PC-3 (cell line): ENCODE results near the gene CASQ1. TPM values are rescaled to one million over a fixed set of nuclear protein-coding genes. Genes with fewer than 3 reads are reported as not detected.

ENCODE experiments used
- ATAC-seq: fragments of 200-7000 bp; cut with Tn5 transposase; 2 replicates; pipeline ENCODE4 v1.9.1; 2020; ENCODE audit warnings: mild to moderate bottlenecking, moderate library complexity
- BruUV-seq: library from RNA; stranded (reverse); fragments of 400-500 nt; replicated peaks from 2 replicates; lab custom pipeline; 2021; lab: Mats Ljungman, UMichigan
- CTCF ChIA-PET: fragments of 300-600 bp; sonication (Branson Sonifier 250); formaldehyde crosslinking; loops from one replicate; lab custom pipeline; 2022; ENCODE audit warnings: antibody characterized with exemption; lab: Charles Lee
- POLR2A ChIA-PET: fragments of 300-600 bp; sonication (Branson Sonifier 250); formaldehyde crosslinking; loops from one replicate; lab custom pipeline; 2022; ENCODE audit warnings: antibody characterized with exemption; ENCODE audit not compliant: unreplicated experiment; lab: Charles Lee
- DNase-seq: peaks from one replicate; pipeline ENCODE4 v3.0.0-alpha.2; 2015
- H2AFZ ChIP-seq: fragments of 300-600 bp; sonication (generic); 2 replicates; pipeline ENCODE4 v1.6.0; 2016; ENCODE audit warnings: antibody characterized with exemption, low read length
- H3F3A ChIP-seq: fragments of 300-600 bp; sonication (generic); one replicate; pipeline ENCODE4 v1.6.0; 2017; ENCODE audit warnings: antibody characterized with exemption, low read length, control low read depth, mild to moderate bottlenecking; ENCODE audit not compliant: unreplicated experiment
- H3K27ac ChIP-seq: fragments of 300-600 bp; sonication (generic); 2 replicates; pipeline ENCODE4 v1.5.1; 2016; ENCODE audit warnings: mild to moderate bottlenecking, low read length
- H3K27me3 ChIP-seq: fragments of 300-600 bp; sonication (generic); 2 replicates; pipeline ENCODE4 v1.6.1; 2016; ENCODE audit warnings: low read length, mixed read lengths
- H3K36me3 ChIP-seq: fragments of 300-600 bp; sonication (generic); 2 replicates; pipeline ENCODE4 v1.6.1; 2016; ENCODE audit warnings: low read depth, mixed run types, low read length, mixed read lengths
- H3K4me1 ChIP-seq: fragments of 300-600 bp; sonication (generic); 2 replicates; pipeline ENCODE4 v1.5.1; 2016; ENCODE audit warnings: low read length; ENCODE audit not compliant: insufficient read depth
- H3K4me2 ChIP-seq: fragments of 300-600 bp; sonication (generic); 2 replicates; pipeline ENCODE4 v1.6.0; 2016; ENCODE audit warnings: low read length
- H3K4me3 ChIP-seq: fragments of 300-600 bp; sonication (generic); 2 replicates; pipeline ENCODE4 v1.5.1; 2016; ENCODE audit warnings: mild to moderate bottlenecking, low read length, mixed read lengths
- H3K79me2 ChIP-seq: fragments of 300-600 bp; sonication (generic); 2 replicates; pipeline ENCODE4 v1.6.1; 2017; ENCODE audit warnings: low read length, mixed read lengths
- H3K9ac ChIP-seq: fragments of 300-600 bp; sonication (generic); 2 replicates; pipeline ENCODE4 v1.6.0; 2016; ENCODE audit warnings: mild to moderate bottlenecking, low read length
- H3K9me2 ChIP-seq: fragments of 300-600 bp; sonication (generic); replicated peaks from 2 replicates; pipeline ENCODE4 v1.6.1; 2016; ENCODE audit warnings: mixed run types, low read length, mixed read lengths
- H3K9me3 ChIP-seq: fragments of 300-600 bp; sonication (generic); 2 replicates; pipeline ENCODE4 v1.6.1; 2016; ENCODE audit warnings: low read length, mixed read lengths
- H4K20me1 ChIP-seq: fragments of 300-600 bp; sonication (generic); 2 replicates; pipeline ENCODE4 v1.6.1; 2016; ENCODE audit warnings: low read length, mixed read lengths
- EZH2 ChIP-seq: fragments of 300-600 bp; sonication (generic); IDR thresholded peaks from one replicate; pipeline ENCODE4 v1.6.1; 2017; ENCODE audit warnings: antibody characterized with exemption, mild to moderate bottlenecking, low read length; ENCODE audit not compliant: unreplicated experiment
- EZH2phosphoT487 ChIP-seq: fragments of 300-600 bp; sonication (generic); IDR thresholded peaks from 2 replicates; pipeline ENCODE4 v1.6.1; 2018; ENCODE audit warnings: mild to moderate bottlenecking, antibody characterized with exemption, low read length, borderline replicate concordance
- intact Hi-C: fragments of 100-400 bp; cut with micrococcal nuclease; formaldehyde crosslinking; loops from 2 replicates; pipeline ENCODE4 v1.9.0; 2023
- total RNA-seq: library from RNA; depleted of rRNA; stranded (reverse); fragments of >200 nt; gene quantifications from 2 replicates; pipeline ENCODE4 v1.2.3, GENCODE V29; 2014; rRNA removed
- TF ChIP-seq, protein P1 (sequence below): fragments of 300-600 bp; sonication (generic); conservative IDR thresholded peaks from 2 replicates; pipeline ENCODE4 v1.5.1; 2017; ENCODE audit warnings: antibody characterized with exemption, low read depth, mild to moderate bottlenecking, low read length

CASQ1 gene
- total RNA-seq, 1 experiment from 2014 or later, result not detected

- Histone ChIP-seq H2AFZ (no peak overlapping the region), H4K20me1 (peaks cover 24% of the 10 kb centered on the region), H3K9me2 (no peaks in the 10 kb centered on the region), H3K4me3 (no peak overlapping the region), H3K27ac (no peak overlapping the region), H3K9me3 (no peaks in the 10 kb centered on the region), H3K9ac (no peak overlapping the region), H3K27me3 (no peaks in the 10 kb centered on the region), H3F3A (no peaks in the 10 kb centered on the region), H3K4me2 (no peak overlapping the region), H3K79me2 (peaks cover 79% of the 10 kb centered on the region), H3K4me1 (peaks cover 19% of the 10 kb centered on the region), H3K36me3 (peaks cover 9% of the 10 kb centered on the region; the same call in 1 of the 2 replicates)
- DNase-seq, result no peak
- CTCF ChIA-PET, result no interaction called here
- BruUV-seq, result no TSS peak
- intact Hi-C loops, result no loop called here
- TF ChIP-seq, protein P1, sequence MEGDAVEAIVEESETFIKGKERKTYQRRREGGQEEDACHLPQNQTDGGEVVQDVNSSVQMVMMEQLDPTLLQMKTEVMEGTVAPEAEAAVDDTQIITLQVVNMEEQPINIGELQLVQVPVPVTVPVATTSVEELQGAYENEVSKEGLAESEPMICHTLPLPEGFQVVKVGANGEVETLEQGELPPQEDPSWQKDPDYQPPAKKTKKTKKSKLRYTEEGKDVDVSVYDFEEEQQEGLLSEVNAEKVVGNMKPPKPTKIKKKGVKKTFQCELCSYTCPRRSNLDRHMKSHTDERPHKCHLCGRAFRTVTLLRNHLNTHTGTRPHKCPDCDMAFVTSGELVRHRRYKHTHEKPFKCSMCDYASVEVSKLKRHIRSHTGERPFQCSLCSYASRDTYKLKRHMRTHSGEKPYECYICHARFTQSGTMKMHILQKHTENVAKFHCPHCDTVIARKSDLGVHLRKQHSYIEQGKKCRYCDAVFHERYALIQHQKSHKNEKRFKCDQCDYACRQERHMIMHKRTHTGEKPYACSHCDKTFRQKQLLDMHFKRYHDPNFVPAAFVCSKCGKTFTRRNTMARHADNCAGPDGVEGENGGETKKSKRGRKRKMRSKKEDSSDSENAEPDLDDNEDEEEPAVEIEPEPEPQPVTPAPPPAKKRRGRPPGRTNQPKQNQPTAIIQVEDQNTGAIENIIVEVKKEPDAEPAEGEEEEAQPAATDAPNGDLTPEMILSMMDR, result no peak
- TF ChIP-seq EZH2phosphoT487 (no peak), EZH2 (no peak)
- POLR2A ChIA-PET, result no interaction called here
- ATAC-seq, result no peak
Observed at GRCh38 chr1:160247053-160247452, 56.7 kb downstream of the CASQ1 start.

DNA sequence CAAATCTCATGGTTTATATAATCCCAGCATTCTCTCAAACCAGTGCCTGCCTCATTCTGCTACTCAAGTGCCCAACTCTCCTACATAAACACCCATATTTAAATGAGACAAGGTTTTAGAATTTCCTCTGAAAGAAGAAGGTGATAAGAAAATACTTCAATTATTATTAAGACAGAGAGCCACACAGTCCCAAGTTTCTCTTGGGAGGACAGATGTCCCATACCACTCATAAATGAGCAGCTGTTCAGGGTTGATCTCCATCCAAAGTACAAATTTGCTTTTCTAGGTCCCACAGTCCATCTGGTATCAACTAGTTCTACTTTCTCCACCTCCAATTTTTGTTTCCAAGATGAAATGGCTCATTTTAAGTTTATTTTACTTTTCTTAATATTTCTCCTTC is 60.6 kb downstream of the CASQ1 start:
- intact Hi-C loops, result no loop called here

More for the DNA sequence above, 60.6 kb downstream of the CASQ1 start:
- no peak for TF ChIP-seq EZH2phosphoT487
- TF ChIP-seq, protein P1, result no peak
- TF ChIP-seq EZH2, result no peak
- ChIA-PET POLR2A (no interaction called here), CTCF (no interaction called here)
- no peaks in the 10 kb centered on the region for H3F3A ChIP-seq
- H3K79me2 ChIP-seq, result peaks cover 87% of the 10 kb centered on the region
- H3K36me3 ChIP-seq, result peaks cover 3% of the 10 kb centered on the region; the same call in 1 of the 2 replicates
- H3K4me1 ChIP-seq, result no peaks in the 10 kb centered on the region
- H3K27ac ChIP-seq, result no peak overlapping the region
- no peaks in the 10 kb centered on the region for H3K9me3 ChIP-seq
- H3K9ac ChIP-seq, result no peak overlapping the region
- no TSS peak for BruUV-seq
- H4K20me1 ChIP-seq, result peaks cover 12% of the 10 kb centered on the region; the same call in 1 of the 2 replicates
- H2AFZ ChIP-seq, result no peak overlapping the region
- no peaks in the 10 kb centered on the region for H3K9me2 ChIP-seq
- no peak for ATAC-seq
- H3K27me3 ChIP-seq, result no peaks in the 10 kb centered on the region
- no peak overlapping the region for H3K4me2 ChIP-seq
- no peak for DNase-seq
- no peak overlapping the region for H3K4me3 ChIP-seq

Other genes starting within 250 kb of the CASQ1 start
- gene IGSF9, start 245.0 kb upstream of the CASQ1 start, total RNA-seq, result 15.6 and 19.9 TPM in 2 replicates
- gene SLAMF9, start 236.3 kb upstream of the CASQ1 start, total RNA-seq, result 5.9 and 8.7 TPM in 2 replicates
- 6.7 and 6.9 TPM in 2 replicates for gene PIGM, start 158.6 kb upstream of the CASQ1 start, total RNA-seq
- gene KCNJ10, start 120.4 kb upstream of the CASQ1 start, total RNA-seq, result 0.15 TPM in 1 of 2 replicates, not detected in the other
- not detected in 2 replicates for gene KCNJ9, start 109.0 kb upstream of the CASQ1 start, total RNA-seq
- gene IGSF8, start 92.0 kb upstream of the CASQ1 start, total RNA-seq, result 37.1 and 49.1 TPM in 2 replicates
- not detected in 2 replicates for gene ATP1A2, start 74.8 kb upstream of the CASQ1 start, total RNA-seq
- 0.04 TPM in 1 of 2 replicates, not detected in the other for gene ATP1A4, start 39.0 kb upstream of the CASQ1 start, total RNA-seq
- 90.3 and 128 TPM in 2 replicates for gene PEA15, start 14.8 kb downstream of the CASQ1 start, total RNA-seq
- gene DCAF8, start 72.0 kb downstream of the CASQ1 start, total RNA-seq, result 122 and 139 TPM in 2 replicates
- 63.2 and 65.4 TPM in 2 replicates for gene PEX19, start 94.6 kb downstream of the CASQ1 start, total RNA-seq
- 141 and 142 TPM in 2 replicates for gene COPA, start 152.7 kb downstream of the CASQ1 start, total RNA-seq
- 48.2 and 49.6 TPM in 2 replicates for gene NCSTN, start 152.8 kb downstream of the CASQ1 start, total RNA-seq
- not detected in 2 replicates for gene NHLH1, start 176.5 kb downstream of the CASQ1 start, total RNA-seq
- gene VANGL2, start 210.0 kb downstream of the CASQ1 start, total RNA-seq, result 0.06 and 0.44 TPM in 2 replicates